ENCODE data around the gene DDIT4.
"Not testable (repeated sequence)": the region's sequence is repeated elsewhere in the genome, so short reads cannot be mapped to it uniquely, and the experiment has no call there.

DDIT4 gene
- long read RNA-seq, donor 1, transcript DDIT4-201 (3 exons, 1,748 nt), result major isoform, 62 of 70 reads
- long read RNA-seq, donor 1, partial matches to known transcripts, result 0 of 70 reads
- long read RNA-seq, donor 1, other reads (novel, unspliced or antisense), result 0 of 70 reads
- long read RNA-seq, donor 2, transcript DDIT4-201 (3 exons, 1,748 nt), result major isoform, 19 of 20 reads
- long read RNA-seq, donor 2, partial matches to known transcripts, result 0 of 20 reads
- long read RNA-seq, donor 2, other reads (novel, unspliced or antisense), result 0 of 20 reads
- long read RNA-seq, donor 3, transcript DDIT4-201 (3 exons, 1,748 nt), result major isoform, 20 of 20 reads
- long read RNA-seq, donor 3, partial matches to known transcripts, result 0 of 20 reads
- long read RNA-seq, donor 3, other reads (novel, unspliced or antisense), result 0 of 20 reads
- long read RNA-seq, donor 4, transcript DDIT4-201 (3 exons, 1,748 nt), result major isoform, 46 of 52 reads
- long read RNA-seq, donor 4, transcript DDIT4-202 (2 exons, 521 nt), result minor isoform, 6 of 52 reads
- long read RNA-seq, donor 4, partial matches to known transcripts, result 0 of 52 reads
- long read RNA-seq, donor 4, other reads (novel, unspliced or antisense), result 0 of 52 reads
- long read RNA-seq, donor 5, transcript DDIT4-201 (3 exons, 1,748 nt), result major isoform, 40 of 41 reads
- long read RNA-seq, donor 5, partial matches to known transcripts, result 0 of 41 reads
- long read RNA-seq, donor 5, other reads (novel, unspliced or antisense), result 0 of 41 reads
- long read RNA-seq, donor 6, transcript DDIT4-201 (3 exons, 1,748 nt), result major isoform, 31 of 36 reads
- long read RNA-seq, donor 6, partial matches to known transcripts, result 0 of 36 reads
- long read RNA-seq, donor 6, other reads (novel, unspliced or antisense), result 0 of 36 reads
- long read RNA-seq, donor 7, transcript DDIT4-201 (3 exons, 1,748 nt), result major isoform, 53 of 56 reads
- long read RNA-seq, donor 7, partial matches to known transcripts, result 0 of 56 reads
- long read RNA-seq, donor 7, other reads (novel, unspliced or antisense), result 0 of 56 reads
- long read RNA-seq, donor 8, transcript DDIT4-201 (3 exons, 1,748 nt), result major isoform, 39 of 40 reads
- long read RNA-seq, donor 8, partial matches to known transcripts, result 0 of 40 reads
- long read RNA-seq, donor 8, other reads (novel, unspliced or antisense), result 0 of 40 reads

- DNase-seq, result peak; percentile 94
Measured at GRCh38 chr10:72273410-72274212, at the start of gene DDIT4. DDIT4 (plus strand) TSS chr10:72273924; CDS start chr10:72274217, 293 bp downstream.

- DNase-seq, result not testable (repeated sequence)
Measured at GRCh38 chr10:72224191-72224590, 49.5 kb upstream of the DDIT4 start.

GRCh38 chr10:72226418-72227027 lies 47.2 kb upstream of the DDIT4 start:
- no peak for DNase-seq

- DNase-seq, result no peak
Measured at GRCh38 chr10:72227826-72228225, 45.9 kb upstream of the DDIT4 start.

- no peak for DNase-seq
Measured at GRCh38 chr10:72228318-72228751, 45.4 kb upstream of the DDIT4 start.

- DNase-seq, result no peak
Measured at GRCh38 chr10:72229261-72230251, 44.2 kb upstream of the DDIT4 start.

GRCh38 chr10:72233621-72234020 lies 40.1 kb upstream of the DDIT4 start:
- no peak for DNase-seq

GRCh38 chr10:72234560-72235095 lies 39.1 kb upstream of the DDIT4 start:
- no peak for DNase-seq

- DNase-seq, result no peak
Measured at GRCh38 chr10:72235544-72236279, 38.0 kb upstream of the DDIT4 start.

GRCh38 chr10:72238392-72239175 lies 35.1 kb upstream of the DDIT4 start:
- no peak for DNase-seq

GRCh38 chr10:72239409-72239808 lies 34.3 kb upstream of the DDIT4 start:
- no peak for DNase-seq

GRCh38 chr10:72240371-72240770 lies 33.4 kb upstream of the DDIT4 start:
- no peak for DNase-seq

GRCh38 chr10:72241691-72242252 lies 32.0 kb upstream of the DDIT4 start:
- DNase-seq, result no peak

- peak; percentile 37 for DNase-seq
Measured at GRCh38 chr10:72242675-72243074, 31.0 kb upstream of the DDIT4 start.

GRCh38 chr10:72243822-72244437 lies 29.8 kb upstream of the DDIT4 start:
- DNase-seq, result peak; percentile 54

- DNase-seq, result no peak
Measured at GRCh38 chr10:72244573-72245038, 29.1 kb upstream of the DDIT4 start.

- DNase-seq, result no peak
Measured at GRCh38 chr10:72245949-72246525, 27.7 kb upstream of the DDIT4 start.
